ENCODE measurements around the gene LCA5L.

The LCA5L gene

DNA sequence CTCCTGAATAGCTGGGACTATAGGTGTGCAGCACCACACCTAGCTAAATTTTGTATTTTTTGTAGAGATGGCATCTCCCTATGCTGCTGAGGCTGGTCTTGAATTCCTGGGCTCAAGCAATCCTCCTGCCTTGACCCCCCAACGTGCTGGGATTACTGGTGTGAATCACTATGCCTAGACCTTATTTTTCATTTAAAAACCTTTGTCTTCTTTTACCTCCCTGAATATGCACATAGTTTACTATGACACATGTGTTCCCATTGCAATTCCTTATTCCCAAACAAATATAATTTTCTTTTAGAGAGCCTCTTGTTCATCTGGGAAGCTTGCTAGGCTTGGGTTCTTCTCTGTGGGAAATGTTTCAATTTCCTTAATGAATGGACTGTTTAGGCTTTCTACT, 23.0 kb upstream of the LCA5L start:
- TF ChIP-seq, protein P1, sequence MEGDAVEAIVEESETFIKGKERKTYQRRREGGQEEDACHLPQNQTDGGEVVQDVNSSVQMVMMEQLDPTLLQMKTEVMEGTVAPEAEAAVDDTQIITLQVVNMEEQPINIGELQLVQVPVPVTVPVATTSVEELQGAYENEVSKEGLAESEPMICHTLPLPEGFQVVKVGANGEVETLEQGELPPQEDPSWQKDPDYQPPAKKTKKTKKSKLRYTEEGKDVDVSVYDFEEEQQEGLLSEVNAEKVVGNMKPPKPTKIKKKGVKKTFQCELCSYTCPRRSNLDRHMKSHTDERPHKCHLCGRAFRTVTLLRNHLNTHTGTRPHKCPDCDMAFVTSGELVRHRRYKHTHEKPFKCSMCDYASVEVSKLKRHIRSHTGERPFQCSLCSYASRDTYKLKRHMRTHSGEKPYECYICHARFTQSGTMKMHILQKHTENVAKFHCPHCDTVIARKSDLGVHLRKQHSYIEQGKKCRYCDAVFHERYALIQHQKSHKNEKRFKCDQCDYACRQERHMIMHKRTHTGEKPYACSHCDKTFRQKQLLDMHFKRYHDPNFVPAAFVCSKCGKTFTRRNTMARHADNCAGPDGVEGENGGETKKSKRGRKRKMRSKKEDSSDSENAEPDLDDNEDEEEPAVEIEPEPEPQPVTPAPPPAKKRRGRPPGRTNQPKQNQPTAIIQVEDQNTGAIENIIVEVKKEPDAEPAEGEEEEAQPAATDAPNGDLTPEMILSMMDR (IDR thresholded peaks at IDR 0.05; ENCODE audit: low read depth, low read length) = no peak
- no peaks in the 10 kb centered on the region for H3K9me3 ChIP-seq
- H3K4me1 ChIP-seq = no peaks in the 10 kb centered on the region
- DNase-seq = no peak
- H3K4me3 ChIP-seq (ENCODE audit: low read depth, low read length) = no peak overlapping the region
- no peaks in the 10 kb centered on the region; the same call in 1 of the 2 replicates for H3K27me3 ChIP-seq
- H3K36me3 ChIP-seq = no peaks in the 10 kb centered on the region

DNA sequence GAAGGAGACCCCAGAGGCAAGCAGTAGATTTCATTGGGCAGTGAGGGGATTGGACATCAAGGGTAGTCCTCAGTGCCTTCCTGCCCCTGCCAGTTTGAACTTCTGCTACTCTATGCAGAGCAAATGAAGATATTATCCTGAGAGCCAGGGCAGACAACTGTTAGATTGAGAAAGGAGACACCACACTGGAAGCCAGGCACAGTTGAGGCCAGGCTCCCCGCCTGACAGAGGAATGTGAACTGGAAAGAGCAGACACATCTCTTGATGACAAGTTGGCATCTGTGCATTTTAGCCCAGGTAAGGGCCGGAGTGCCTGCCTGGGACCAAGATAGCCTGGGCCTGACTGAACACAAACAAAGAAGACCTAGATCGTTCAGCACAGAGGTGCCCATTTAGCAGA, 22.2 kb upstream of the LCA5L start:
- no peaks in the 10 kb centered on the region; the same call in 1 of the 2 replicates for H3K27me3 ChIP-seq
- H3K4me3 ChIP-seq (ENCODE audit: low read depth, low read length) = no peak overlapping the region
- no peaks in the 10 kb centered on the region for H3K4me1 ChIP-seq
- TF ChIP-seq, protein P1 (IDR thresholded peaks at IDR 0.05; ENCODE audit: low read depth, low read length) = no peak
- DNase-seq = no peak
- H3K9me3 ChIP-seq = no peaks in the 10 kb centered on the region
- no peaks in the 10 kb centered on the region for H3K36me3 ChIP-seq

DNA sequence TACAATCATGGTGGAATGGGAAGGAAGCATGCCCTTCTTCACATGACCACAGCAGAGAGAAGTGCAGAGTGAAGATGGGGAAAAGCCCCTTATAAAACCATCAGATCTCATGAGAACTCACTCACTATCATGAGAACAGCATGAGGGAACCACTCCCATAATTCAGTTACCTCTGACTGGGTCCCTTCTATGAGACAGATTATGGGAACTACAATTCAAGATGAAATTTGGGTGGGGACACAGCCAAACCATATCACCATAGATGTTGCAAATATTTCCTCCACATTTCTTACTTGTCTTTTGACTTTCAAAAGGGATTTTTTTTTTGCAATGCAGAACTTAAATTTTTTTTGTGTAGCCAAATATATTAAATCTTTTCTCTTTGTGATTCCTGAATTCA, 21.0 kb upstream of the LCA5L start:
- no peak for DNase-seq
- no peaks in the 10 kb centered on the region for H3K9me3 ChIP-seq
- no peaks in the 10 kb centered on the region; the same call in 1 of the 2 replicates for H3K27me3 ChIP-seq
- no peak overlapping the region for H3K4me3 ChIP-seq (ENCODE audit: low read depth, low read length)
- no peaks in the 10 kb centered on the region for H3K36me3 ChIP-seq
- TF ChIP-seq, protein P1 (IDR thresholded peaks at IDR 0.05; ENCODE audit: low read depth, low read length) = no peak
- H3K4me1 ChIP-seq = no peaks in the 10 kb centered on the region

DNA sequence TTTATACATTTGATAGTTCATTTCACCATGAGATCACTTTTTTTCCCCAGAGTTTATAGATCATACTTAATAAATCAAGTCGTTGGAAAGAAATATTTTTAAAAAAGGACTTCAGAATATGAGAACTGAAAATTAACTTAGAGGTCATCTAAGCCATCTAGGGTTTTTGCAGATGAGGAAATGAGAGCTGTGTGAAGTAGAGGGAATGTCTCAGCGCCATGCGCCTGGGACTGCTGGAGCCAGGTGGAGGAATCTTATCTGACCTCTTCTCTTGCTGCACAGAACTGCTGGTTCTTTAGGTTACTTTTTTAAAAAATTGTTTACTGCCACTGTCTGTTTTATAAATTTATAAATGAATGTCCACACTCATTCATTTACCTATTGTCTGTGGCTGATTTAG, 17.7 kb upstream of the LCA5L start:
- H3K4me1 ChIP-seq = no peaks in the 10 kb centered on the region
- no peaks in the 10 kb centered on the region for H3K9me3 ChIP-seq
- H3K4me3 ChIP-seq (ENCODE audit: low read depth, low read length) = no peak overlapping the region
- H3K36me3 ChIP-seq = no peaks in the 10 kb centered on the region
- TF ChIP-seq, protein P1 (IDR thresholded peaks at IDR 0.05; ENCODE audit: low read depth, low read length) = no peak
- no peak for DNase-seq
- H3K27me3 ChIP-seq = no peaks in the 10 kb centered on the region

DNA sequence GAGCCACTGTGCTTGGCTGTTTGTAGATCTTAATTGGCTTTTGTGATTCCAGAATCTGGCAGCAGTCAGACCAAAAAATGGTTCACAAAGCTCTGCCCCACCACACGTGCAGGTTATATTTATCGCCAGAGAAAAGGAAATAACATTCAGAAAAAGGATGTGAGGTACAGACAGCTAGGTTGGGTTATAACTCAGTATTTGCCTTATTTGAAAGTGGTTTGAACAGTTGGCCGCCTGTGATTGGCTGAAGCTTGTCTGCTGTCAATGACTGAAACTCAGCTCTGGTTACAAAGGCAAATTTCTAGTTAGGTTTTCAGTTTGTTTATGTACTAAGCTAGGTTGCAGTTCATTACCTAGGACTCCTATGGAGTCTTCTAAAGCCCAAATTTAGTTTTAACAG, 15.8 kb upstream of the LCA5L start:
- DNase-seq = no peak
- no peak overlapping the region for H3K4me3 ChIP-seq (ENCODE audit: low read depth, low read length)
- H3K4me1 ChIP-seq = no peaks in the 10 kb centered on the region
- TF ChIP-seq, protein P1 (IDR thresholded peaks at IDR 0.05; ENCODE audit: low read depth, low read length) = no peak
- H3K9me3 ChIP-seq = no peaks in the 10 kb centered on the region
- H3K27me3 ChIP-seq = no peaks in the 10 kb centered on the region
- H3K36me3 ChIP-seq = no peaks in the 10 kb centered on the region

DNA sequence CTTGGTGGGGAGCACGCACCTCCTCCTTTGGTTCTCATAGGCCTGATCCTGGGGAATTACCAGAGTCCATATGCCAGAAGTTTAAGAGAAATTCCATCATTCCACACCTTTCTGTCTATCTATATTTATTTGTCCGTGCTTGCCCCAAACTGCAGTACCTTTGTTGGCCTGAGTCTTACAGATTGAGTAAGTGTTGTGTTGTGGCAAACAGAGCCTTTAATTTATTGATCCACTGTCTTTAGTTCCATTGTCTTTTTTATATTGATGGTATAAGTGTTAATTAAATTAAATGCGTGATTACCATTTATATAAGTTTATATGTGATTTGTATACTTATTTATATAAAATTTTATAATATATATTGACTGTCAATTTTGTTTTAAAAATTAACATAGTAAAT, 11.1 kb upstream of the LCA5L start:
- Histone ChIP-seq H3K27me3 (peaks cover 3% of the 10 kb centered on the region; the same call in 1 of the 2 replicates), H3K4me1 (no peaks in the 10 kb centered on the region), H3K4me3 (ENCODE audit: low read depth, low read length) (no peak overlapping the region), H3K36me3 (no peaks in the 10 kb centered on the region), H3K9me3 (no peaks in the 10 kb centered on the region)
- TF ChIP-seq, protein P1 (IDR thresholded peaks at IDR 0.05; ENCODE audit: low read depth, low read length) = peak; percentile 24; the same call in 1 of the 2 replicates
- DNase-seq = no peak
